Measurements from ENCODE around the gene LTO1.

LTO1 gene

GRCh38 chr11:69674267-69674885 lies 777 bp downstream of the LTO1 start:
- DNase-seq: no peak

GRCh38 chr11:69671734-69672465 lies 3.3 kb downstream of the LTO1 start:
- no peak for DNase-seq

GRCh38 chr11:69670158-69670845 lies 4.9 kb downstream of the LTO1 start:
- DNase-seq: peak; percentile 37

GRCh38 chr11:69669486-69669885 lies 5.7 kb downstream of the LTO1 start:
- DNase-seq: no peak

GRCh38 chr11:69667619-69668604 lies 7.2 kb downstream of the LTO1 start:
- DNase-seq: no peak

GRCh38 chr11:69666752-69667536 lies 8.2 kb downstream of the LTO1 start:
- DNase-seq: no peak

- no peak for DNase-seq
Measured at GRCh38 chr11:69666261-69666660, 8.9 kb downstream of the LTO1 start.

GRCh38 chr11:69665669-69666068 lies 9.5 kb downstream of the LTO1 start:
- DNase-seq: no peak

- DNase-seq: no peak
Measured at GRCh38 chr11:69664901-69665300, 10.3 kb downstream of the LTO1 start.

- no peak for DNase-seq
Measured at GRCh38 chr11:69664103-69664775, 10.9 kb downstream of the LTO1 start.

- DNase-seq: no peak
Measured at GRCh38 chr11:69663326-69663725, 11.8 kb downstream of the LTO1 start.

- DNase-seq: no peak
Measured at GRCh38 chr11:69662806-69663205, 12.3 kb downstream of the LTO1 start.

GRCh38 chr11:69662021-69662698 lies 13.0 kb downstream of the LTO1 start:
- no peak for DNase-seq

- DNase-seq: no peak
Measured at GRCh38 chr11:69661413-69661715, 13.8 kb downstream of the LTO1 start.

GRCh38 chr11:69660001-69660500 lies 15.1 kb downstream of the LTO1 start:
- DNase-seq: no peak

- no peak for DNase-seq
Measured at GRCh38 chr11:69659591-69659990, 15.6 kb downstream of the LTO1 start.

GRCh38 chr11:69658626-69659450 lies 16.3 kb downstream of the LTO1 start:
- DNase-seq: no peak

- no peak for DNase-seq
Measured at GRCh38 chr11:69657911-69658625, 17.1 kb downstream of the LTO1 start.

GRCh38 chr11:69657456-69657910 lies 17.7 kb downstream of the LTO1 start:
- DNase-seq: no peak

All from activated effector memory CD4-positive, alpha-beta T cell treated with Interleukin-2 at 50 U/mL for 16 hours (primary cell).